Cardiac muscle cell (in vitro differentiated cells and primary cell): ENCODE data around the gene NEDD4. TPM values are rescaled to one million over a fixed set of nuclear protein-coding genes. Genes with fewer than 3 reads are reported as not detected.
A peak's percentile ranks its signal among the peaks of the same experiment; 100 is the strongest.

Experiments used
- DNase-seq, 2 donors: peaks; one replicate each; pipeline versions ENCODE4 v3.0.0 to v3.0.0-alpha.2; 2010 to 2017; ENCODE audit warnings: low read depth in 1 of 2, low spot score in 1 of 2
- H3K27ac ChIP-seq: fragments of 200-600 bp; sonication (generic); 2 replicates; pipeline ENCODE4 v1.5.1; 2016
- H3K27me3 ChIP-seq: fragments of 200-600 bp; sonication (generic); 2 replicates; pipeline ENCODE4 v1.6.0; 2016; ENCODE audit warnings: control low read depth
- H3K36me3 ChIP-seq: fragments of 200-600 bp; sonication (generic); 2 replicates; pipeline ENCODE4 v1.5.1; 2016; ENCODE audit warnings: control low read depth
- H3K4me1 ChIP-seq: fragments of 200-600 bp; sonication (generic); 2 replicates; pipeline ENCODE4 v1.8.1; 2017; ENCODE audit warnings: low read depth, mild to moderate bottlenecking, mixed run types
- H3K4me3 ChIP-seq: fragments of 200-600 bp; sonication (generic); 2 replicates; pipeline ENCODE4 v1.5.1; 2016; ENCODE audit warnings: mild to moderate bottlenecking
- H3K9me3 ChIP-seq: fragments of 200-600 bp; sonication (generic); 2 replicates; pipeline ENCODE4 v1.5.1; 2017; ENCODE audit warnings: low read depth, mild to moderate bottlenecking, control low read depth
- polyA plus RNA-seq: library from polyadenylated mRNA; unstranded; fragments of >200 nt; fragmentation: Nextera tagmentation; extraction: Ambion mirVana; gene quantifications from 2 replicates; pipeline ENCODE4 v1.2.1, GENCODE V29; 2016
- total RNA-seq: library from RNA; depleted of rRNA; stranded (reverse); fragments of >200 nt; gene quantifications from 2 replicates; pipeline ENCODE4 v1.2.3, GENCODE V29; 2016
- TF ChIP-seq, protein P1 (sequence below): IDR thresholded peaks from 2 replicates; pipeline ENCODE4 v1.5.1; 2012; ENCODE audit warnings: low read depth, mild to moderate bottlenecking, low read length

NEDD4 gene
- total and polyA plus RNA-seq, 2 experiments from 2014 or later, result 3.9 to 7.5 TPM

DNA sequence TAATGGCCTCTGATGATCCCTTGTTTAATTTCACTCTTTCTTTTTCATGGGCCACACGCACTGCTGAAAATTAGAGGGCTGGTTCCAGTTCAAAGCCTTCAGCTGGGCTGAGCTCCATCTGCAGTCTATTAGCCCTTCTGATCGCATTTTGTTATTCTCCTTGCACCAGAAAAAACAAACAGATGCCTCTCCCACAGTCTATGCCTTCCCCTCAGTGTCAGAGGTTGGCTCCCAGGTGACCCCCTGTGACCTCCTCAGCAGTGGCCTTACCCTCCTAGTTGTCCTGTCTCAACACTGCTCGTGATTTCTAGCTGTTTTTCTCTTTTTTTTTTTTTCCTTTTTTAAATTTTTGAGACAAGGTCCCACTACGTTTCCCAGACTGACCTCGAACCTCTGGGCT lies 173.4 kb downstream of the NEDD4 start:
- Histone ChIP-seq H3K36me3 (no peaks in the 10 kb centered on the region), H3K4me3 (no peak overlapping the region), H3K27me3 (no peaks in the 10 kb centered on the region), H3K9me3 (no peaks in the 10 kb centered on the region), H3K4me1 (peaks cover 9% of the 10 kb centered on the region), H3K27ac (no peak overlapping the region)
- TF ChIP-seq, protein P1, sequence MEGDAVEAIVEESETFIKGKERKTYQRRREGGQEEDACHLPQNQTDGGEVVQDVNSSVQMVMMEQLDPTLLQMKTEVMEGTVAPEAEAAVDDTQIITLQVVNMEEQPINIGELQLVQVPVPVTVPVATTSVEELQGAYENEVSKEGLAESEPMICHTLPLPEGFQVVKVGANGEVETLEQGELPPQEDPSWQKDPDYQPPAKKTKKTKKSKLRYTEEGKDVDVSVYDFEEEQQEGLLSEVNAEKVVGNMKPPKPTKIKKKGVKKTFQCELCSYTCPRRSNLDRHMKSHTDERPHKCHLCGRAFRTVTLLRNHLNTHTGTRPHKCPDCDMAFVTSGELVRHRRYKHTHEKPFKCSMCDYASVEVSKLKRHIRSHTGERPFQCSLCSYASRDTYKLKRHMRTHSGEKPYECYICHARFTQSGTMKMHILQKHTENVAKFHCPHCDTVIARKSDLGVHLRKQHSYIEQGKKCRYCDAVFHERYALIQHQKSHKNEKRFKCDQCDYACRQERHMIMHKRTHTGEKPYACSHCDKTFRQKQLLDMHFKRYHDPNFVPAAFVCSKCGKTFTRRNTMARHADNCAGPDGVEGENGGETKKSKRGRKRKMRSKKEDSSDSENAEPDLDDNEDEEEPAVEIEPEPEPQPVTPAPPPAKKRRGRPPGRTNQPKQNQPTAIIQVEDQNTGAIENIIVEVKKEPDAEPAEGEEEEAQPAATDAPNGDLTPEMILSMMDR, result no peak
- DNase-seq, result no peak

DNA sequence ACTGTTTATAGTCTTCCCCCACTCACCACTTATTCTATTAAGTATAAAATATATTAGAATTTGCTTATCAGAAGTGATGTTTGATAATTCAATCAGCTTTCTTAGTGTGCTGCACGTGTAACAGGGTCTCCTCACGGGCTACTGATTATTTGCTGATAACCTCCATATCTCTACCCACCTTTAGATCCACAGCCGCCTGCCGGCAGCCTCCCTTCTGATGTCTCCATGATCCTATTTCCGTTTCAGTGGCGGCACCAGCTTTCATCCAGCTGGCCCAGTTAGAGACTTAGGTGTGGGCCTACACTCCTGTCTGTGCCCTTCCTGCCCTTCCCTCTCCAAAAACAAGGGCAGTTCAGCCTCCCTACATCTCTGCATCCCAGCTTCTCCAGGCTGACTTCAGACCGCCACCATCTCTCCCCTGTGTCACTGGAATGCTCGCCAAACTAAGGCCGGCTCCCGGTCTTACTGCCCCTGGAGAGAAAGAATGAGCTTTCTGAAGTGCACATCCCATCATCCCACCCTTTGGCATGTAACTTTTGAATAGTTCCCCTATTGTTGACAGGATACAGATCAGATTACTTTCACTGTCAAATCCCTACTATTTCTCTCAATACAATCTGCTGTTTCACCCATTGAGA lies 173.9 kb downstream of the NEDD4 start:
- Histone ChIP-seq H3K36me3 (no peaks in the 10 kb centered on the region), H3K27me3 (no peaks in the 10 kb centered on the region), H3K4me3 (no peak overlapping the region), H3K9me3 (no peaks in the 10 kb centered on the region), H3K4me1 (peaks cover 9% of the 10 kb centered on the region), H3K27ac (no peak overlapping the region)
- no peak for DNase-seq
- TF ChIP-seq, protein P1, result no peak

DNA sequence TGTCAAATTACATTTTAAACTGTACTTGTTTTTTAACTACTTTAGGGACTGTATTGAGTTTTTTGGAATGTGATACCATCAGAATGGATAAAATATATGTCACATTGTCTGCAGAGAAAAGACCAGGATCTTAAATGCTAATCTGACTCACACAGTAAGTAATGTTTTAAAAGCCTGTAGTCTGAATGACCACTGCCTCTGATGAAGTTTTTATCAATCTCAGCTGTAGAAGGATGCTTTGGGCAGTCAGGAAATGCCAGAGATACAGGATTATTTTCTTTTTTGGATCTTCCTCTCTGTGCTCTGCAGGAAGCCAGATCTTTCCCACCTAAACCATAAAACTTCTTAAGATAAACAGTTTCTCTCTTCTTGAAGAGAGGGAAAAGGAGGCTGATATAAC lies 177.4 kb downstream of the NEDD4 start:
- TF ChIP-seq, protein P1, result no peak
- Histone ChIP-seq H3K27me3 (no peaks in the 10 kb centered on the region), H3K4me1 (peaks cover 9% of the 10 kb centered on the region), H3K9me3 (no peaks in the 10 kb centered on the region), H3K4me3 (no peak overlapping the region), H3K27ac (peak overlapping the region; percentile 8), H3K36me3 (no peaks in the 10 kb centered on the region)
- DNase-seq, result peak in 1 of 2 donors; percentile 16

DNA sequence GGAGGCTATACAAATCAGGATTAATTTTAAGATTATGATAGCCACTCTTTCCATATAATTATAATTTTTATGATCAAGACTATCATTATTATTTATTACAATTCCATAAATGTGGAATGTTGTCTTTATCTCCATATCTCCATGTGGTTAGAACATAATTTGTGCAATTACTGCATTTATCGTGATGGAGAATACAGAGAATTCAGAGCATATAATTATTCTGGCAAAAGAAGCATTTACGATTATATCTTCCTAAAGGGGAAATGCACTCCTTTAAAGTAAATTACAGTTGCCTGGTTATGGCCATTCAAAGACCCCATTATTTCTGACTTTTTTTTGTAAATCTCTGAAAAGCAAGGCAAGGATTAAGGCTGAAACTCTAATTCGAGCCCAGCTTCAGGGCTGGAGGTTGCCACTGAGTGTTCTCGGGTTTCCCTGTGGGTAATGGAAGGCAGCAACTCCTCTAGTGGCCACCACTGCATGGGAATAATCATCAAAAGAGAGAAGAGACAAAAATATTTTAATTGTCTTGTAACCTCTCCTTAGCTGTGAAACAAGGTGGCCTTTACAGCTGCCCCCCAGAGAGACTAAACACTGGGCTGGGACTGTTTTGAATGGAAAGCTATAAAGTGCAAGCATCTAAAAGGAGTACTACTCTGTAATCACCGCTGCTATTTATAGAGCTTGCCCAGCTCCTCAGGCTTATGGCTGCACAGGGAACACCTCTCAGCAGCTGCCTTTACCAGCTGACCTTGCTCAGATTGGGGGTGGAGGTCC lies 190.6 kb downstream of the NEDD4 start:
- DNase-seq, result peak in 1 of 2 donors; percentile 68
- no peaks in the 10 kb centered on the region for H3K27me3 ChIP-seq

DNA sequence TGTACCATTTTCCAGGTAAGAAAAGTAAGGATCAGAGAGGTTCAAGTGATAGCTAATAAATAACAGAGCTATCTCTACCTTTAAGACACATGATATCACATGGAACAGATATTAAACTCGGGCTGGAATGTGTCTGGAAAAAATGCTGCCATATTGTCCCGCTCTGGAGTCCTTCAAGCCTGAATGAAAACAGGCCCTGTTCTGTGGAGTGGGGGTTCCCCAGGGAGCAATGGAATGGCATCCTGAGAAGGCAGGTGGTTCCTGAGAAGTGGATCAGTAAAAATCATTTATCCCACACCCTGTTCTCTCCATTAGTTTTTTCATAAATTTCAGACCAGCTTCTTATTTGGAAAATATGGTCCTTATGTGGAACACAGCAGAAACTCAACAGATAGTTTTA lies 193.2 kb downstream of the NEDD4 start:
- TF ChIP-seq, protein P1, result no peak
- DNase-seq, result no peak
- H3K9me3 ChIP-seq, result no peaks in the 10 kb centered on the region

More for the DNA sequence above, 190.6 kb downstream of the NEDD4 start:
- peaks cover 32% of the 10 kb centered on the region for H3K4me1 ChIP-seq
- no peaks in the 10 kb centered on the region for H3K36me3 ChIP-seq
- H3K27ac ChIP-seq, result peak overlapping the region; percentile 90
- TF ChIP-seq, protein P1, result no peak
- no peak overlapping the region for H3K4me3 ChIP-seq
- no peaks in the 10 kb centered on the region for H3K9me3 ChIP-seq

More for the DNA sequence above, 193.2 kb downstream of the NEDD4 start:
- Histone ChIP-seq H3K4me1 (peaks cover 32% of the 10 kb centered on the region), H3K27me3 (no peaks in the 10 kb centered on the region), H3K27ac (peak overlapping the region; percentile 41), H3K4me3 (no peak overlapping the region), H3K36me3 (no peaks in the 10 kb centered on the region)
